Measurements from ENCODE around the gene TLN1. TPM values are rescaled to one million over a fixed set of nuclear protein-coding genes. Genes with fewer than 3 reads are reported as not detected.

TLN1 gene
- total RNA-seq, 1 experiment from 2014 or later: 173 TPM

GRCh38 chr9:35771943-35772342 is 39.9 kb upstream of the TLN1 start:
- POLR2A ChIA-PET (ENCODE audit: low non-redundant PET): no interaction called here
- no peak for TF ChIP-seq EZH2 (IDR thresholded peaks at IDR 0.05; ENCODE audit: borderline replicate concordance, low read depth, low read length, poor library complexity, severe bottlenecking)
- TF ChIP-seq CTCF (conservative IDR thresholded peaks at IDR 0.05; ENCODE audit: low read depth, low read length): no peak
- no peaks in the 10 kb centered on the region for H3K27me3 ChIP-seq (replicated peaks; ENCODE audit: insufficient read depth, low read depth, low read length, poor library complexity)
- DNase-seq (ENCODE audit: low spot score): no peak
- BruUV-seq (replicated peaks): no TSS peak
- H3K27ac ChIP-seq (ENCODE audit: low read depth, low read length, poor library complexity, severe bottlenecking): no peak overlapping the region
- no peaks in the 10 kb centered on the region for H3K9me3 ChIP-seq (ENCODE audit: low read depth, low read length, poor library complexity, severe bottlenecking)
- intact Hi-C loops (cut with micrococcal nuclease; ENCODE audit: unreplicated experiment): no loop called here
- no peaks in the 10 kb centered on the region for H3K36me3 ChIP-seq (ENCODE audit: insufficient read depth, low read length, poor library complexity, severe bottlenecking)
- H3K4me3 ChIP-seq (ENCODE audit: low read depth, low read length, poor library complexity, severe bottlenecking): no peak overlapping the region
- peaks cover 10% of the 10 kb centered on the region for H3K4me1 ChIP-seq (ENCODE audit: insufficient read depth, low read length, poor library complexity, severe bottlenecking)
- CTCF ChIA-PET: interaction anchor here (2.0 kb wide), 1 partner anchor 18 kb away, joined by 8 read pairs; no protein-coding TSS in a partner anchor

GRCh38 chr9:35771534-35771933 is 39.5 kb upstream of the TLN1 start:
- no TSS peak for BruUV-seq (replicated peaks)
- no peak overlapping the region for H3K4me3 ChIP-seq (ENCODE audit: low read depth, low read length, poor library complexity, severe bottlenecking)
- peak; percentile 14 for DNase-seq (ENCODE audit: low spot score)
- no peaks in the 10 kb centered on the region for H3K36me3 ChIP-seq (ENCODE audit: insufficient read depth, low read length, poor library complexity, severe bottlenecking)
- no peak overlapping the region for H3K27ac ChIP-seq (ENCODE audit: low read depth, low read length, poor library complexity, severe bottlenecking)
- no peaks in the 10 kb centered on the region for H3K9me3 ChIP-seq (ENCODE audit: low read depth, low read length, poor library complexity, severe bottlenecking)
- CTCF ChIA-PET: interaction anchor here (2.0 kb wide), 1 partner anchor 19 kb away, joined by 8 read pairs; no protein-coding TSS in a partner anchor
- intact Hi-C loops (cut with micrococcal nuclease; ENCODE audit: unreplicated experiment): no loop called here
- peaks cover 10% of the 10 kb centered on the region for H3K4me1 ChIP-seq (ENCODE audit: insufficient read depth, low read length, poor library complexity, severe bottlenecking)
- H3K27me3 ChIP-seq (replicated peaks; ENCODE audit: insufficient read depth, low read depth, low read length, poor library complexity): no peaks in the 10 kb centered on the region
- POLR2A ChIA-PET (ENCODE audit: low non-redundant PET): no interaction called here
- no peak for TF ChIP-seq CTCF (conservative IDR thresholded peaks at IDR 0.05; ENCODE audit: low read depth, low read length)
- TF ChIP-seq EZH2 (IDR thresholded peaks at IDR 0.05; ENCODE audit: borderline replicate concordance, low read depth, low read length, poor library complexity, severe bottlenecking): no peak

GRCh38 chr9:35771075-35771433 is 39.1 kb upstream of the TLN1 start:
- Histone ChIP-seq H3K4me3 (ENCODE audit: low read depth, low read length, poor library complexity, severe bottlenecking) (no peak overlapping the region), H3K4me1 (ENCODE audit: insufficient read depth, low read length, poor library complexity, severe bottlenecking) (peaks cover 10% of the 10 kb centered on the region), H3K27ac (ENCODE audit: low read depth, low read length, poor library complexity, severe bottlenecking) (no peak overlapping the region), H3K36me3 (ENCODE audit: insufficient read depth, low read length, poor library complexity, severe bottlenecking) (no peaks in the 10 kb centered on the region), H3K9me3 (ENCODE audit: low read depth, low read length, poor library complexity, severe bottlenecking) (no peaks in the 10 kb centered on the region), H3K27me3 (replicated peaks; ENCODE audit: insufficient read depth, low read depth, low read length, poor library complexity) (no peaks in the 10 kb centered on the region)
- TF ChIP-seq CTCF (conservative IDR thresholded peaks at IDR 0.05; ENCODE audit: low read depth, low read length): no peak
- no peak for TF ChIP-seq EZH2 (IDR thresholded peaks at IDR 0.05; ENCODE audit: borderline replicate concordance, low read depth, low read length, poor library complexity, severe bottlenecking)
- intact Hi-C loops (cut with micrococcal nuclease; ENCODE audit: unreplicated experiment): no loop called here
- DNase-seq (ENCODE audit: low spot score): no peak
- ChIA-PET POLR2A (ENCODE audit: low non-redundant PET) (no interaction called here), CTCF (interaction anchor here (2.0 kb wide), 1 partner anchor 19 kb away, joined by 8 read pairs; no protein-coding TSS in a partner anchor)
- no TSS peak for BruUV-seq (replicated peaks)

Measured in A673 (cell line).